H54 (cell line): ENCODE data around the gene METTL13.

Experiments
- DNase-seq: peaks from one replicate; pipeline ENCODE4 v3.0.0; 2011; ENCODE audit warnings: low spot score, mixed read lengths; ENCODE audit not compliant: insufficient read length
- FAIRE-seq: peaks from 3 replicates; lab custom pipeline; 2011; peaks lifted over from hg19 to GRCh38; lab: Jason Lieb, UNC
- POLR2A ChIP-seq: IDR thresholded peaks from 2 replicates; pipeline ENCODE4 v1.6.1; 2011; ENCODE audit warnings: low read depth, mild to moderate bottlenecking, low read length

METTL13 gene

GRCh38 chr1:171800851-171801250 lies 19.4 kb downstream of the METTL13 start:
- DNase-seq (no peak), FAIRE-seq (no peak)
- TF ChIP-seq POLR2A = no peak

GRCh38 chr1:171801487-171801891 lies 20.0 kb downstream of the METTL13 start:
- TF ChIP-seq POLR2A = no peak
- no peak for FAIRE-seq

GRCh38 chr1:171802207-171802606 lies 20.7 kb downstream of the METTL13 start:
- FAIRE-seq = no peak
- TF ChIP-seq POLR2A = no peak
- no peak for DNase-seq

More at GRCh38 chr1:171801487-171801891, 20.0 kb downstream of the METTL13 start:
- DNase-seq = peak; percentile 25

- no peak for TF ChIP-seq POLR2A
- no peak for FAIRE-seq
- DNase-seq = no peak
Observed at GRCh38 chr1:171803045-171803444, 21.6 kb downstream of the METTL13 start.

- FAIRE-seq = no peak
- no peak for DNase-seq
- TF ChIP-seq POLR2A = no peak
Observed at GRCh38 chr1:171803461-171804022, 22.1 kb downstream of the METTL13 start.

- FAIRE-seq (no peak), DNase-seq (no peak)
- no peak for TF ChIP-seq POLR2A
Observed at GRCh38 chr1:171805395-171806115, 24.1 kb downstream of the METTL13 start.

- FAIRE-seq = no peak
- no peak for DNase-seq
- TF ChIP-seq POLR2A = no peak
Observed at GRCh38 chr1:171807556-171807955, 26.1 kb downstream of the METTL13 start.

GRCh38 chr1:171809834-171810233 lies 28.4 kb downstream of the METTL13 start:
- TF ChIP-seq POLR2A = no peak
- FAIRE-seq (no peak), DNase-seq (no peak)

- no peak for TF ChIP-seq POLR2A
- DNase-seq (no peak), FAIRE-seq (no peak)
Observed at GRCh38 chr1:171811672-171812071, 30.2 kb downstream of the METTL13 start.

GRCh38 chr1:171814692-171815091 lies 33.2 kb downstream of the METTL13 start:
- TF ChIP-seq POLR2A = no peak
- DNase-seq (no peak), FAIRE-seq (no peak)

GRCh38 chr1:171816300-171816901 lies 34.9 kb downstream of the METTL13 start:
- FAIRE-seq = no peak
- no peak for TF ChIP-seq POLR2A
- DNase-seq = no peak

- FAIRE-seq = peak; percentile 88
- peak; percentile 65 for DNase-seq
- TF ChIP-seq POLR2A = no peak
Observed at GRCh38 chr1:171817511-171818265, 36.2 kb downstream of the METTL13 start.

GRCh38 chr1:171819946-171820345 lies 38.5 kb downstream of the METTL13 start:
- DNase-seq (no peak), FAIRE-seq (no peak)
- TF ChIP-seq POLR2A = no peak

GRCh38 chr1:171826973-171827372 lies 45.5 kb downstream of the METTL13 start:
- FAIRE-seq (no peak), DNase-seq (no peak)
- no peak for TF ChIP-seq POLR2A

- no peak for TF ChIP-seq POLR2A
- no peak for DNase-seq
- FAIRE-seq = no peak
Observed at GRCh38 chr1:171828794-171829193, 47.3 kb downstream of the METTL13 start.
